ENCODE data around the gene SENP6. TPM values are rescaled to one million over a fixed set of nuclear protein-coding genes. Genes with fewer than 3 reads are reported as not detected.

The SENP6 gene
- total and polyA plus RNA-seq, 7 donors: 18.0 to 157 (median 122) TPM

- Histone ChIP-seq H3K27me3 (no peaks in the 10 kb centered on the region), H3K27ac (peak within 1 kb of the TSS; percentile 85 to 88 (median 88)), H3K36me3 (no peaks in the 10 kb centered on the region), H3K9me3 (no peaks in the 10 kb centered on the region), H3K4me3 (peak within 1 kb of the TSS; percentile 81 to 99 (median 94)), H3K4me1 (peaks cover 0 to 29% (median 14%) of the 10 kb centered on the region in 4 donors)
- 1% methylated on average over 97 of the region's 97 CpGs for WGBS, 2 donors
- peak; percentile 35 to 56 for TF ChIP-seq POLR2A (IDR thresholded peaks at IDR 0.05)
- no peak for TF ChIP-seq CTCF (IDR thresholded peaks at IDR 0.05)
- peak; percentile 74 to 91 (median 84) for TF ChIP-seq POLR2AphosphoS5 (IDR thresholded peaks at IDR 0.05)
- peak; percentile 80 for DNase-seq
- intact Hi-C loops (cut with DNase I): no loop called here
These were observed 147.3 kb downstream of the SENP6 start, which contains the start of gene MYO6 for GRCh38 chr6:75748743-75749538. Gene MYO6, plus strand, starts transcription at chr6:75749239. Its CDS starts 68,309 bp downstream, at chr6:75817548.

- Histone ChIP-seq H3K9me3 (no peaks in the 10 kb centered on the region), H3K36me3 (no peaks in the 10 kb centered on the region), H3K27ac (no peak overlapping the region), H3K4me3 (no peak overlapping the region), H3K27me3 (no peaks in the 10 kb centered on the region), H3K4me1 (peaks cover 0 to 34% (median 14%) of the 10 kb centered on the region in 4 donors)
- intact Hi-C loops (cut with DNase I): no loop called here
- TF ChIP-seq CTCF (IDR thresholded peaks at IDR 0.05) (no peak), EP300 (IDR thresholded peaks at IDR 0.05) (no peak), POLR2AphosphoS5 (IDR thresholded peaks at IDR 0.05) (no peak), POLR2A (IDR thresholded peaks at IDR 0.05) (no peak)
- 69 to 80% methylated on average over 2 of the region's 2 CpGs for WGBS, 2 donors
- DNase-seq: no peak
These were observed 149.8 kb downstream of the SENP6 start for GRCh38 chr6:75751443-75751842.

- intact Hi-C loops (cut with DNase I): no loop called here
- Histone ChIP-seq H3K36me3 (no peaks in the 10 kb centered on the region), H3K4me1 (peaks cover 0 to 34% (median 14%) of the 10 kb centered on the region in 4 donors), H3K27ac (no peak overlapping the region), H3K4me3 (no peak overlapping the region), H3K9me3 (no peaks in the 10 kb centered on the region), H3K27me3 (no peaks in the 10 kb centered on the region)
- DNase-seq: no peak
- 34 to 70% methylated on average over 3 of the region's 3 CpGs for WGBS, 2 donors
- TF ChIP-seq POLR2AphosphoS5 (IDR thresholded peaks at IDR 0.05) (no peak), POLR2A (IDR thresholded peaks at IDR 0.05) (no peak), CTCF (IDR thresholded peaks at IDR 0.05) (no peak), EP300 (IDR thresholded peaks at IDR 0.05) (no peak)
These were observed 150.7 kb downstream of the SENP6 start for GRCh38 chr6:75752365-75752764.

GRCh38 chr6:75755704-75756103, 154.0 kb downstream of the SENP6 start:
- H3K4me1 ChIP-seq: peaks cover 0 to 20% (median 8%) of the 10 kb centered on the region in 4 donors
- intact Hi-C loops (cut with DNase I): no loop called here
- 91% methylated on average over 5 of the region's 5 CpGs for WGBS, 2 donors

GRCh38 chr6:75757295-75757694, 155.6 kb downstream of the SENP6 start:
- Histone ChIP-seq H3K4me3 (no peak overlapping the region), H3K36me3 (no peaks in the 10 kb centered on the region), H3K9me3 (no peaks in the 10 kb centered on the region), H3K4me1 (peaks cover 0 to 5% (median 2%) of the 10 kb centered on the region in 4 donors), H3K27me3 (no peaks in the 10 kb centered on the region), H3K27ac (no peak overlapping the region)
- WGBS, 2 donors: 91 to 94% methylated on average over 3 of the region's 3 CpGs
- no peak for DNase-seq
- intact Hi-C loops (cut with DNase I): no loop called here
- no peak for TF ChIP-seq EP300 (IDR thresholded peaks at IDR 0.05)
- no peak for TF ChIP-seq POLR2A (IDR thresholded peaks at IDR 0.05)
- TF ChIP-seq CTCF (IDR thresholded peaks at IDR 0.05): no peak
- no peak for TF ChIP-seq POLR2AphosphoS5 (IDR thresholded peaks at IDR 0.05)

More at GRCh38 chr6:75755704-75756103, 154.0 kb downstream of the SENP6 start:
- Histone ChIP-seq H3K36me3 (no peaks in the 10 kb centered on the region), H3K27ac (no peak overlapping the region), H3K9me3 (no peaks in the 10 kb centered on the region), H3K4me3 (no peak overlapping the region), H3K27me3 (no peaks in the 10 kb centered on the region)
- DNase-seq: no peak
- TF ChIP-seq EP300 (IDR thresholded peaks at IDR 0.05): no peak

Measured in sigmoid colon (tissue), 7 donors.